A673 (cell line): ENCODE results near the gene GPR153.

ENCODE experiments used
- EZH2 ChIP-seq: fragments of 200-600 bp; sonication (generic); IDR thresholded peaks from 2 replicates; pipeline ENCODE4 v1.6.1; 2017; ENCODE audit warnings: borderline replicate concordance, low read depth, mild to moderate bottlenecking, mixed read lengths, antibody characterized with exemption, low read length; ENCODE audit not compliant: poor library complexity, severe bottlenecking
- TF ChIP-seq, protein P1 (sequence below): fragments of 300-800, 200-600 bp; sonication (generic); conservative IDR thresholded peaks from 2 replicates; pipeline ENCODE4 v1.5.1; 2017; ENCODE audit warnings: low read depth, mild to moderate bottlenecking, antibody characterized with exemption, low read length, moderate library complexity, mixed read lengths

DNA sequence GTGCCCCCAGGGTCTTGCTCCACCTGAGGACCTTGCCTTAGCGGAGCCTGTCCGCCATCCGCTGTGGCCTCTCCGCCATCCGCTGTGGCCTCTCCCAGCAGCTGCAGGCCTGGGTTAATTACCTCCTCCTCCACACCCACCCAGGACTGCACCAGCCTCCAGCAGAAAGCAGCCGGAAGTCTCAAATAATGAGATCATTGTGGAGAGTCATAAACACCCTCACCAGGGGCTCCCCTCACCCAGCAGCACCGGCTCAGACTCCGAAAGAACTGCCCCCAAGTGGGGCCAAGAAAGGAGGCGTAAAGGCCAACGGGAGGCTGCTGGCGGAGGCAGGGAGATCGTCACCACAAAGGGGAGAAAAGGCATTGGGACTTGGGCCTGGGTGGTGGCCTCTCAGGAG, 10.7 kb upstream of the GPR153 start:
- TF ChIP-seq, protein P1, sequence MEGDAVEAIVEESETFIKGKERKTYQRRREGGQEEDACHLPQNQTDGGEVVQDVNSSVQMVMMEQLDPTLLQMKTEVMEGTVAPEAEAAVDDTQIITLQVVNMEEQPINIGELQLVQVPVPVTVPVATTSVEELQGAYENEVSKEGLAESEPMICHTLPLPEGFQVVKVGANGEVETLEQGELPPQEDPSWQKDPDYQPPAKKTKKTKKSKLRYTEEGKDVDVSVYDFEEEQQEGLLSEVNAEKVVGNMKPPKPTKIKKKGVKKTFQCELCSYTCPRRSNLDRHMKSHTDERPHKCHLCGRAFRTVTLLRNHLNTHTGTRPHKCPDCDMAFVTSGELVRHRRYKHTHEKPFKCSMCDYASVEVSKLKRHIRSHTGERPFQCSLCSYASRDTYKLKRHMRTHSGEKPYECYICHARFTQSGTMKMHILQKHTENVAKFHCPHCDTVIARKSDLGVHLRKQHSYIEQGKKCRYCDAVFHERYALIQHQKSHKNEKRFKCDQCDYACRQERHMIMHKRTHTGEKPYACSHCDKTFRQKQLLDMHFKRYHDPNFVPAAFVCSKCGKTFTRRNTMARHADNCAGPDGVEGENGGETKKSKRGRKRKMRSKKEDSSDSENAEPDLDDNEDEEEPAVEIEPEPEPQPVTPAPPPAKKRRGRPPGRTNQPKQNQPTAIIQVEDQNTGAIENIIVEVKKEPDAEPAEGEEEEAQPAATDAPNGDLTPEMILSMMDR = no peak
- no peak for TF ChIP-seq EZH2
